Measurements from ENCODE around the gene LAS1L. TPM values are rescaled to one million over a fixed set of nuclear protein-coding genes. Genes with fewer than 3 reads are reported as not detected.

The LAS1L gene
- total and polyA plus RNA-seq, 12 donors: 10.6 to 24.4 (median 14.4) TPM

- H3K9me3 ChIP-seq: no peaks in the 10 kb centered on the region
- intact Hi-C loops (cut with DNase I): no loop called here
- TF ChIP-seq CTCF (IDR thresholded peaks at IDR 0.05): no peak
- no peak overlapping the region for H3K27ac ChIP-seq
- ATAC-seq (no peak), DNase-seq (no peak)
- 94 to 97% methylated on average over 3 of the region's 3 CpGs for WGBS, 2 donors
- peaks cover 0 to 10% (median 0%) of the 10 kb centered on the region in 7 donors for H3K27me3 ChIP-seq
- no peaks in the 10 kb centered on the region for H3K4me1 ChIP-seq
- H3K4me3 ChIP-seq: no peak overlapping the region
- peaks cover 0 to 65% (median 6%) of the 10 kb centered on the region in 9 donors for H3K36me3 ChIP-seq
Measured at GRCh38 chrX:65517923-65518322, 16.7 kb downstream of the LAS1L start.

GRCh38 chrX:65516756-65517155 is 17.8 kb downstream of the LAS1L start:
- Histone ChIP-seq H3K27ac (no peak overlapping the region), H3K9me3 (no peaks in the 10 kb centered on the region), H3K4me3 (no peak overlapping the region), H3K27me3 (peaks cover 0 to 12% (median 0%) of the 10 kb centered on the region in 7 donors), H3K36me3 (peaks cover 0 to 61% (median 6%) of the 10 kb centered on the region in 9 donors), H3K4me1 (no peaks in the 10 kb centered on the region)
- intact Hi-C loops (cut with DNase I): no loop called here
- ATAC-seq (no peak), DNase-seq (no peak)
- TF ChIP-seq CTCF (IDR thresholded peaks at IDR 0.05): no peak
- WGBS, 2 donors: 72 to 90% methylated on average over 3 of the region's 3 CpGs

- DNase-seq: no peak
- WGBS, 2 donors: 50 to 56% methylated on average over 1 of the region's 1 CpG
- Histone ChIP-seq H3K4me3 (no peak overlapping the region), H3K9me3 (no peaks in the 10 kb centered on the region), H3K36me3 (peaks cover 0 to 43% (median 0%) of the 10 kb centered on the region in 9 donors), H3K4me1 (no peaks in the 10 kb centered on the region), H3K27ac (no peak overlapping the region), H3K27me3 (peaks cover 0 to 20% (median 0%) of the 10 kb centered on the region in 7 donors)
- TF ChIP-seq CTCF (IDR thresholded peaks at IDR 0.05): no peak
- intact Hi-C loops (cut with DNase I): no loop called here
- no peak for ATAC-seq
Measured at GRCh38 chrX:65513610-65514009, 21.0 kb downstream of the LAS1L start.

GRCh38 chrX:65509400-65509799 is 25.2 kb downstream of the LAS1L start:
- TF ChIP-seq CTCF (IDR thresholded peaks at IDR 0.05): no peak
- whole genome bisulfite sequencing, 2 donors: 94% methylated on average over 4 of the region's 4 CpGs
- Histone ChIP-seq H3K27ac (no peak overlapping the region), H3K36me3 (peaks cover 0 to 36% (median 0%) of the 10 kb centered on the region in 9 donors), H3K9me3 (no peaks in the 10 kb centered on the region), H3K27me3 (peaks cover 0 to 39% (median 0%) of the 10 kb centered on the region in 7 donors), H3K4me1 (no peaks in the 10 kb centered on the region), H3K4me3 (no peak overlapping the region)
- DNase-seq (no peak), ATAC-seq (no peak)
- intact Hi-C loops (cut with DNase I): no loop called here
